ENCODE results near the gene RHOD. TPM values are rescaled to one million over a fixed set of nuclear protein-coding genes. Genes with fewer than 3 reads are reported as not detected.
A peak's percentile ranks its signal among the peaks of the same experiment; 100 is the strongest.

Gene RHOD
- total and polyA plus RNA-seq, 3 experiments from 2014 or later = 1.1 to 1.9 (median 1.7) TPM

GRCh38 chr11:67040147-67040546 lies 16.5 kb upstream of the RHOD start:
- POLR2A ChIA-PET = no interaction called here
- Histone ChIP-seq H3K4me3 (ENCODE audit: low read length) (no peak overlapping the region), H3K9me3 (ENCODE audit: low read length) (no peaks in the 10 kb centered on the region), H3K4me1 (ENCODE audit: insufficient read depth, low read length) (no peaks in the 10 kb centered on the region), H3K27ac (ENCODE audit: low read depth, low read length) (no peak overlapping the region), H3K36me3 (ENCODE audit: insufficient read depth, low read length) (no peaks in the 10 kb centered on the region), H3K27me3 (ENCODE audit: insufficient read depth, low read length, poor library complexity, severe bottlenecking) (no peaks in the 10 kb centered on the region)
- Mint-ChIP-seq H3K9me3 (peaks cover 0 to 1% (median 0%) of the 10 kb centered on the region in 5 donors), H3K27ac (no peak overlapping the region), H3K36me3 (no peaks in the 10 kb centered on the region), H3K4me1 (no peaks in the 10 kb centered on the region), H3K27me3 (peaks cover 22 to 30% of the 10 kb centered on the region in 2 donors), H3K4me3 (no peak overlapping the region)
- no peak for DNase-seq
- CTCF ChIA-PET = no interaction called here

- Histone ChIP-seq H3K36me3 (ENCODE audit: insufficient read depth, low read length) (no peaks in the 10 kb centered on the region), H3K4me1 (ENCODE audit: insufficient read depth, low read length) (no peaks in the 10 kb centered on the region), H3K9me3 (ENCODE audit: low read length) (no peaks in the 10 kb centered on the region), H3K27ac (ENCODE audit: low read depth, low read length) (no peak overlapping the region), H3K4me3 (ENCODE audit: low read length) (no peak overlapping the region), H3K27me3 (ENCODE audit: insufficient read depth, low read length, poor library complexity, severe bottlenecking) (no peaks in the 10 kb centered on the region)
- Mint-ChIP-seq H3K27me3 (peaks cover 20 to 26% of the 10 kb centered on the region in 2 donors), H3K27ac (peak overlapping the region in 1 of 8 donors; percentile 84), H3K4me3 (no peak overlapping the region), H3K9me3 (peaks cover 0 to 1% (median 0%) of the 10 kb centered on the region in 5 donors), H3K36me3 (no peaks in the 10 kb centered on the region), H3K4me1 (peaks cover 0 to 1% (median 0%) of the 10 kb centered on the region in 3 donors)
- POLR2A ChIA-PET = no interaction called here
- CTCF ChIA-PET = no interaction called here
- no peak for DNase-seq
Observed at GRCh38 chr11:67041602-67042001, 15.0 kb upstream of the RHOD start.

- peak overlapping the region in 1 of 7 donors; percentile 15 for H3K4me3 Mint-ChIP-seq
- Histone ChIP-seq H3K27me3 (ENCODE audit: insufficient read depth, low read length, poor library complexity, severe bottlenecking) (no peaks in the 10 kb centered on the region), H3K9me3 (ENCODE audit: low read length) (no peaks in the 10 kb centered on the region), H3K4me3 (ENCODE audit: low read length) (no peak overlapping the region), H3K4me1 (ENCODE audit: insufficient read depth, low read length) (no peaks in the 10 kb centered on the region), H3K36me3 (ENCODE audit: insufficient read depth, low read length) (no peaks in the 10 kb centered on the region), H3K27ac (ENCODE audit: low read depth, low read length) (no peak overlapping the region)
- peaks cover 0 to 3% (median 0%) of the 10 kb centered on the region in 3 donors for H3K4me1 Mint-ChIP-seq
- peak overlapping the region in 1 of 8 donors; percentile 35 for H3K27ac Mint-ChIP-seq
- H3K36me3 Mint-ChIP-seq = no peaks in the 10 kb centered on the region
- peaks cover 0 to 1% (median 0%) of the 10 kb centered on the region in 5 donors for H3K9me3 Mint-ChIP-seq
- POLR2A ChIA-PET = no interaction called here
- CTCF ChIA-PET = no interaction called here
- no peak for DNase-seq
- H3K27me3 Mint-ChIP-seq = peaks cover 20 to 22% of the 10 kb centered on the region in 2 donors
Observed at GRCh38 chr11:67043572-67044349, 12.9 kb upstream of the RHOD start.

GRCh38 chr11:67044496-67044895 lies 12.2 kb upstream of the RHOD start:
- no peaks in the 10 kb centered on the region for H3K4me1 ChIP-seq (ENCODE audit: insufficient read depth, low read length)
- ChIA-PET POLR2A (no interaction called here), CTCF (no interaction called here)
- H3K27me3 ChIP-seq (ENCODE audit: insufficient read depth, low read length, poor library complexity, severe bottlenecking) = no peaks in the 10 kb centered on the region
- no peaks in the 10 kb centered on the region for H3K36me3 ChIP-seq (ENCODE audit: insufficient read depth, low read length)
- Mint-ChIP-seq H3K27me3 (peaks cover 20 to 22% of the 10 kb centered on the region in 2 donors), H3K4me3 (no peak overlapping the region), H3K9me3 (peaks cover 0 to 1% (median 0%) of the 10 kb centered on the region in 5 donors), H3K4me1 (peaks cover 0 to 3% (median 0%) of the 10 kb centered on the region in 3 donors), H3K36me3 (no peaks in the 10 kb centered on the region), H3K27ac (no peak overlapping the region)
- H3K9me3 ChIP-seq (ENCODE audit: low read length) = no peaks in the 10 kb centered on the region
- H3K4me3 ChIP-seq (ENCODE audit: low read length) = no peak overlapping the region
- no peak for DNase-seq
- no peak overlapping the region for H3K27ac ChIP-seq (ENCODE audit: low read depth, low read length)

- POLR2A ChIA-PET = no interaction called here
Observed at GRCh38 chr11:67045314-67045713, 11.3 kb upstream of the RHOD start.

GRCh38 chr11:67048515-67049130 lies 8.0 kb upstream of the RHOD start:
- no peaks in the 10 kb centered on the region for H3K4me1 ChIP-seq (ENCODE audit: insufficient read depth, low read length)
- H3K9me3 Mint-ChIP-seq = no peaks in the 10 kb centered on the region
- no peak overlapping the region for H3K4me3 ChIP-seq (ENCODE audit: low read length)
- H3K4me1 Mint-ChIP-seq = peaks cover 0 to 3% (median 0%) of the 10 kb centered on the region in 3 donors
- H3K36me3 ChIP-seq (ENCODE audit: insufficient read depth, low read length) = no peaks in the 10 kb centered on the region
- no peak for DNase-seq
- H3K36me3 Mint-ChIP-seq = no peaks in the 10 kb centered on the region
- POLR2A ChIA-PET = no interaction called here
- H3K27me3 Mint-ChIP-seq = peaks cover 2 to 8% of the 10 kb centered on the region in 2 donors
- no peak overlapping the region for H3K4me3 Mint-ChIP-seq
- no peaks in the 10 kb centered on the region for H3K9me3 ChIP-seq (ENCODE audit: low read length)
- H3K27ac ChIP-seq (ENCODE audit: low read depth, low read length) = no peak overlapping the region
- H3K27ac Mint-ChIP-seq = no peak overlapping the region
- CTCF ChIA-PET = no interaction called here
- no peaks in the 10 kb centered on the region for H3K27me3 ChIP-seq (ENCODE audit: insufficient read depth, low read length, poor library complexity, severe bottlenecking)

More at GRCh38 chr11:67045314-67045713, 11.3 kb upstream of the RHOD start:
- Histone ChIP-seq H3K36me3 (ENCODE audit: insufficient read depth, low read length) (no peaks in the 10 kb centered on the region), H3K9me3 (ENCODE audit: low read length) (no peaks in the 10 kb centered on the region), H3K27ac (ENCODE audit: low read depth, low read length) (no peak overlapping the region), H3K4me1 (ENCODE audit: insufficient read depth, low read length) (no peaks in the 10 kb centered on the region), H3K27me3 (ENCODE audit: insufficient read depth, low read length, poor library complexity, severe bottlenecking) (no peaks in the 10 kb centered on the region), H3K4me3 (ENCODE audit: low read length) (no peak overlapping the region)
- H3K4me1 Mint-ChIP-seq = peaks cover 0 to 3% (median 0%) of the 10 kb centered on the region in 3 donors
- CTCF ChIA-PET = no interaction called here
- no peak for DNase-seq
- no peaks in the 10 kb centered on the region for H3K36me3 Mint-ChIP-seq
- no peak overlapping the region for H3K27ac Mint-ChIP-seq
- H3K27me3 Mint-ChIP-seq = peaks cover 14 to 20% of the 10 kb centered on the region in 2 donors
- H3K9me3 Mint-ChIP-seq = peaks cover 0 to 1% (median 0%) of the 10 kb centered on the region in 5 donors
- H3K4me3 Mint-ChIP-seq = no peak overlapping the region

GRCh38 chr11:67050139-67050538 lies 6.5 kb upstream of the RHOD start:
- no peaks in the 10 kb centered on the region for H3K4me1 ChIP-seq (ENCODE audit: insufficient read depth, low read length)
- H3K27me3 Mint-ChIP-seq = peaks cover 2 to 4% of the 10 kb centered on the region in 2 donors
- peaks cover 0 to 3% (median 2%) of the 10 kb centered on the region in 3 donors for H3K4me1 Mint-ChIP-seq
- H3K36me3 ChIP-seq (ENCODE audit: insufficient read depth, low read length) = no peaks in the 10 kb centered on the region
- no peaks in the 10 kb centered on the region for H3K9me3 ChIP-seq (ENCODE audit: low read length)
- H3K27ac Mint-ChIP-seq = no peak overlapping the region
- POLR2A ChIA-PET = no interaction called here
- no peaks in the 10 kb centered on the region for H3K27me3 ChIP-seq (ENCODE audit: insufficient read depth, low read length, poor library complexity, severe bottlenecking)
- no peak overlapping the region for H3K4me3 Mint-ChIP-seq
- H3K36me3 Mint-ChIP-seq = no peaks in the 10 kb centered on the region
- no peaks in the 10 kb centered on the region for H3K9me3 Mint-ChIP-seq
- CTCF ChIA-PET = no interaction called here
- no peak overlapping the region for H3K27ac ChIP-seq (ENCODE audit: low read depth, low read length)
- no peak overlapping the region for H3K4me3 ChIP-seq (ENCODE audit: low read length)
- DNase-seq = no peak

GRCh38 chr11:67051180-67051893 lies 5.3 kb upstream of the RHOD start:
- no peak for DNase-seq
- Histone ChIP-seq H3K27ac (ENCODE audit: low read depth, low read length) (no peak overlapping the region), H3K27me3 (ENCODE audit: insufficient read depth, low read length, poor library complexity, severe bottlenecking) (no peaks in the 10 kb centered on the region), H3K36me3 (ENCODE audit: insufficient read depth, low read length) (no peaks in the 10 kb centered on the region), H3K4me1 (ENCODE audit: insufficient read depth, low read length) (peaks cover 3% of the 10 kb centered on the region), H3K9me3 (ENCODE audit: low read length) (no peaks in the 10 kb centered on the region), H3K4me3 (ENCODE audit: low read length) (no peak overlapping the region)
- peaks cover 7 to 12% (median 9%) of the 10 kb centered on the region in 3 donors for H3K4me1 Mint-ChIP-seq
- no peak overlapping the region for H3K27ac Mint-ChIP-seq
- no peak overlapping the region for H3K4me3 Mint-ChIP-seq
- H3K9me3 Mint-ChIP-seq = no peaks in the 10 kb centered on the region
- no peaks in the 10 kb centered on the region for H3K36me3 Mint-ChIP-seq
- CTCF ChIA-PET = no interaction called here
- H3K27me3 Mint-ChIP-seq = peaks cover 3 to 8% of the 10 kb centered on the region in 2 donors
- POLR2A ChIA-PET = no interaction called here

Data from CD8-positive, alpha-beta memory T cell (primary cell).